Placental pericyte (primary cell): Measurements from ENCODE around the gene HIGD1C. TPM values are rescaled to one million over a fixed set of nuclear protein-coding genes. Genes with fewer than 3 reads are reported as not detected.

Experiments used
- small RNA-seq: library from RNA; depleted of rRNA; stranded (forward); fragments of <200 nt; gene quantifications from one replicate; pipeline ENCODE3, GENCODE V24; 2012; ENCODE audit warnings: low replicate concordance
- total RNA-seq: library from RNA; depleted of rRNA; stranded (reverse); fragments of >200 nt; gene quantifications from 2 replicates; pipeline ENCODE4 v1.2.3, GENCODE V29; 2012

Gene HIGD1C
- total RNA-seq, result not detected in 2 replicates

GRCh38 chr12:50952510-50952909, at the start of gene HIGD1C:
Gene HIGD1C, plus strand, starts transcription at chr12:50952544. Its CDS starts 1,455 bp downstream, at chr12:50953999.

Small RNA genes within 50 kb of the gene (small RNA-seq; reads per million reads assigned to genes)
- gene AC008121.1, result not detected
- gene RF00019, result not detected
- not detected for gene RNU6-87P

Other genes with a start within 250 kb of the HIGD1C start
- 28.2 and 30.9 TPM in 2 replicates for gene ATF1, start 188.4 kb upstream of the HIGD1C start, total RNA-seq
- gene TMPRSS12, start 109.6 kb upstream of the HIGD1C start, total RNA-seq, result not detected in 2 replicates
- 57.4 and 123 TPM in 2 replicates for gene SLC11A2, start 73.8 kb downstream of the HIGD1C start, total RNA-seq
- 28.6 and 54.7 TPM in 2 replicates for gene LETMD1, start 95.8 kb downstream of the HIGD1C start, total RNA-seq
- 29.5 and 34.9 TPM in 2 replicates for gene CSRNP2, start 131.1 kb downstream of the HIGD1C start, total RNA-seq
- gene TFCP2, start 220.6 kb downstream of the HIGD1C start, total RNA-seq, result 9.6 and 9.8 TPM in 2 replicates